ENCODE results near the gene MAP3K19. TPM values are rescaled to one million over a fixed set of nuclear protein-coding genes. Genes with fewer than 3 reads are reported as not detected.

MAP3K19 gene
- total RNA-seq, 1 experiment from 2014 or later: not detected

DNA sequence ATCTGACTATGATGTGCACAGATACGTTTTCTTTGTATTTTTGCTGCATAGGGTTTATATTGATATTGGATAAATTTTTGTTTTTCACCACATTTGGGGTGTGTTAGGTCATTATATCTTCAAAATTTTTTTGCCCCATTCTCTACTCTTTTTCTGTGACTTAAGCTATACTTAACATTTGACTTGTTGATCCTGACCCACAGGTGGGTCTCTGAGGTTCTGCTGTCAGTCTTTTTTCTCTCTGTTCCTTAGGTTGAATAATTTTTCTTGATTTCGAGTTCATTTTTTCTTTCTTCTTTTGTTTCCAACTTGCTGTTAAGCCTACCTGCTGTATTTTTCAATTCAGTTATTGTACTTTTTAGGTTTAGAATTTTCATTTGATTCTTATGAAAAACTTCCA lies 16.9 kb upstream of the MAP3K19 start:
- H4K20me1 ChIP-seq (ENCODE audit: insufficient read depth): no peaks in the 10 kb centered on the region
- no peaks in the 10 kb centered on the region for H3K9me2 ChIP-seq (ENCODE audit: insufficient read depth)
- no peaks in the 10 kb centered on the region for H3K27me3 ChIP-seq (ENCODE audit: insufficient read depth, low read length)
- H3K4me2 ChIP-seq (ENCODE audit: low read length): no peak overlapping the region
- H3K4me3 ChIP-seq (replicated peaks in 1 of 2; ENCODE audit: low read depth in 1 of 2, low read length in 2 of 2): no peak overlapping the region
- no peak overlapping the region for H3K9ac ChIP-seq (ENCODE audit: low read length)
- intact Hi-C loops (cut with micrococcal nuclease): no loop called here
- DNase-seq (ENCODE audit: low read depth, low spot score) (no peak), ATAC-seq (no peak)
- H3K9me3 ChIP-seq (ENCODE audit: control insufficient read depth in 1 of 2, insufficient read depth in 1 of 2, low read depth in 1 of 2, low read length in 2 of 2): 0 out of 4 replicates have a peak, but pooled peaks cover 0 to under 1% of the 10 kb centered on the region in 2 experiments
- no peak overlapping the region for H3K27ac ChIP-seq (ENCODE audit: low read depth, low read length)
- BruUV-seq (replicated peaks): no TSS peak
- CTCF ChIA-PET: no interaction called here
- H3K79me2 ChIP-seq (ENCODE audit: insufficient read depth, low read length): peaks cover 87% of the 10 kb centered on the region
- RAD21 ChIA-PET (ENCODE audit: low non-redundant PET in 1 of 2, low total read pairs in 2 of 2, uncharacterized antibody in 2 of 2, unreplicated experiment in 2 of 2): no interaction called here
- H2AFZ ChIP-seq (ENCODE audit: low read depth, low read length, poor library complexity, severe bottlenecking): no peak overlapping the region
- TF ChIP-seq FOSL1 (IDR thresholded peaks at IDR 0.05; ENCODE audit: low read depth) (no peak), EZH2 (IDR thresholded peaks at IDR 0.05) (no peak), CBX3 (IDR thresholded peaks at IDR 0.05; ENCODE audit: low read depth) (no peak), JUND (IDR thresholded peaks at IDR 0.05) (no peak), SP1 (IDR thresholded peaks at IDR 0.05; ENCODE audit: low read depth) (no peak), TCF7L2 (IDR thresholded peaks at IDR 0.05; ENCODE audit: borderline replicate concordance, extremely low read depth, insufficient read depth, insufficient read length) (no peak), EZH2phosphoT487 (IDR thresholded peaks at IDR 0.05; ENCODE audit: borderline replicate concordance) (no peak)
- TF ChIP-seq, protein P1, sequence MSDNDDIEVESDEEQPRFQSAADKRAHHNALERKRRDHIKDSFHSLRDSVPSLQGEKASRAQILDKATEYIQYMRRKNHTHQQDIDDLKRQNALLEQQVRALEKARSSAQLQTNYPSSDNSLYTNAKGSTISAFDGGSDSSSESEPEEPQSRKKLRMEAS (IDR thresholded peaks at IDR 0.05): no peak
- POLR2A ChIA-PET: no interaction called here
- H3K4me1 ChIP-seq (ENCODE audit: control insufficient read depth in 1 of 2, insufficient read depth in 2 of 2, low read length in 2 of 2): no peaks in the 10 kb centered on the region
- H3K36me3 ChIP-seq (ENCODE audit: control insufficient read depth in 1 of 2, insufficient read depth in 2 of 2, low read length in 2 of 2): peaks cover 7 to 18% of the 10 kb centered on the region in 2 experiments; a peak in 3 of 4 replicates

DNA sequence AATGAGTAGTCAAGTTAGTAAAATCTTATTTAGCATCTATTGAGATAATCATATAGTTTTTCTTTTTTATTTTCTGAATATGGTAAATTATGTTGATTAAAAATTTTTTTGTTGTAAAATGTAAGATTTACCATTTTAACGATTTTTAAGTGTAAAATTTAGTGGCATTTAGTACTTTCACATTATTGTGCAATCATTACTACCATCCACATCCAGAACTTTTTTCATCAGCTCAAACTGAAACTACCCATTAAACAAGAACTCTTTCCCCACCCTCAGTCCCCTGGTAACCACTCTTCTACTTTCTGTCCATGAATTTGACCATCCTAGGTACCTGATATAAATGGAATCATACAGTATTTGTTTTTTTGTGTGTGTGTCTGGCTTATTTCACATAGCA lies 16.0 kb upstream of the MAP3K19 start:
- H3K4me1 ChIP-seq (ENCODE audit: control insufficient read depth in 1 of 2, insufficient read depth in 2 of 2, low read length in 2 of 2): no peaks in the 10 kb centered on the region
- DNase-seq (ENCODE audit: low read depth, low spot score) (no peak), ATAC-seq (no peak)
- BruUV-seq (replicated peaks): no TSS peak
- no peaks in the 10 kb centered on the region for H4K20me1 ChIP-seq (ENCODE audit: insufficient read depth)
- no peak overlapping the region for H2AFZ ChIP-seq (ENCODE audit: low read depth, low read length, poor library complexity, severe bottlenecking)
- no peak overlapping the region for H3K27ac ChIP-seq (ENCODE audit: low read depth, low read length)
- peaks cover 9 to 18% of the 10 kb centered on the region in 2 experiments; a peak in 3 of 4 replicates for H3K36me3 ChIP-seq (ENCODE audit: control insufficient read depth in 1 of 2, insufficient read depth in 2 of 2, low read length in 2 of 2)
- H3K9me2 ChIP-seq (ENCODE audit: insufficient read depth): no peaks in the 10 kb centered on the region
- ChIA-PET RAD21 (ENCODE audit: low non-redundant PET in 1 of 2, low total read pairs in 2 of 2, uncharacterized antibody in 2 of 2, unreplicated experiment in 2 of 2) (no interaction called here), CTCF (no interaction called here), POLR2A (no interaction called here)
- H3K27me3 ChIP-seq (ENCODE audit: insufficient read depth, low read length): no peaks in the 10 kb centered on the region
- H3K4me2 ChIP-seq (ENCODE audit: low read length): no peak overlapping the region
- H3K9me3 ChIP-seq (ENCODE audit: control insufficient read depth in 1 of 2, insufficient read depth in 1 of 2, low read depth in 1 of 2, low read length in 2 of 2): no peaks in the 10 kb centered on the region
- H3K4me3 ChIP-seq (replicated peaks in 1 of 2; ENCODE audit: low read depth in 1 of 2, low read length in 2 of 2): no peak overlapping the region
- intact Hi-C loops (cut with micrococcal nuclease): no loop called here
- no peak overlapping the region for H3K9ac ChIP-seq (ENCODE audit: low read length)
- TF ChIP-seq FOSL1 (IDR thresholded peaks at IDR 0.05; ENCODE audit: low read depth) (no peak), POLR2AphosphoS5 (IDR thresholded peaks at IDR 0.05; ENCODE audit: low read depth, low read length) (no peak), SIN3A (IDR thresholded peaks at IDR 0.05; ENCODE audit: low read depth) (no peak), CBX3 (IDR thresholded peaks at IDR 0.05; ENCODE audit: low read depth) (no peak), TCF7L2 (IDR thresholded peaks at IDR 0.05; ENCODE audit: borderline replicate concordance, extremely low read depth, insufficient read depth, insufficient read length) (no peak), EZH2phosphoT487 (IDR thresholded peaks at IDR 0.05; ENCODE audit: borderline replicate concordance) (no peak), SRF (IDR thresholded peaks at IDR 0.05; ENCODE audit: low read depth) (no peak), YY1 (IDR thresholded peaks at IDR 0.05; ENCODE audit: extremely low read depth, insufficient replicate concordance, low read depth, low read length) (no peak), CEBPB (IDR thresholded peaks at IDR 0.05; ENCODE audit: low read depth) (no peak)
- TF ChIP-seq, protein P2, sequence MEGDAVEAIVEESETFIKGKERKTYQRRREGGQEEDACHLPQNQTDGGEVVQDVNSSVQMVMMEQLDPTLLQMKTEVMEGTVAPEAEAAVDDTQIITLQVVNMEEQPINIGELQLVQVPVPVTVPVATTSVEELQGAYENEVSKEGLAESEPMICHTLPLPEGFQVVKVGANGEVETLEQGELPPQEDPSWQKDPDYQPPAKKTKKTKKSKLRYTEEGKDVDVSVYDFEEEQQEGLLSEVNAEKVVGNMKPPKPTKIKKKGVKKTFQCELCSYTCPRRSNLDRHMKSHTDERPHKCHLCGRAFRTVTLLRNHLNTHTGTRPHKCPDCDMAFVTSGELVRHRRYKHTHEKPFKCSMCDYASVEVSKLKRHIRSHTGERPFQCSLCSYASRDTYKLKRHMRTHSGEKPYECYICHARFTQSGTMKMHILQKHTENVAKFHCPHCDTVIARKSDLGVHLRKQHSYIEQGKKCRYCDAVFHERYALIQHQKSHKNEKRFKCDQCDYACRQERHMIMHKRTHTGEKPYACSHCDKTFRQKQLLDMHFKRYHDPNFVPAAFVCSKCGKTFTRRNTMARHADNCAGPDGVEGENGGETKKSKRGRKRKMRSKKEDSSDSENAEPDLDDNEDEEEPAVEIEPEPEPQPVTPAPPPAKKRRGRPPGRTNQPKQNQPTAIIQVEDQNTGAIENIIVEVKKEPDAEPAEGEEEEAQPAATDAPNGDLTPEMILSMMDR (IDR thresholded peaks at IDR 0.05 in 2 of 3, conservative IDR thresholded peaks at IDR 0.05 in 1 of 3; ENCODE audit: borderline replicate concordance in 1 of 3, insufficient read depth in 1 of 3, low read depth in 2 of 3, low read length in 2 of 3): no peak
- TF ChIP-seq, protein P3, sequence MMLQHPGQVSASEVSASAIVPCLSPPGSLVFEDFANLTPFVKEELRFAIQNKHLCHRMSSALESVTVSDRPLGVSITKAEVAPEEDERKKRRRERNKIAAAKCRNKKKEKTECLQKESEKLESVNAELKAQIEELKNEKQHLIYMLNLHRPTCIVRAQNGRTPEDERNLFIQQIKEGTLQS (IDR thresholded peaks at IDR 0.05): no peak
- peaks cover 90% of the 10 kb centered on the region for H3K79me2 ChIP-seq (ENCODE audit: insufficient read depth, low read length)

All from HCT116 (cell line).